PFSK-1 (cell line): ENCODE measurements around the gene RERGL.

Source experiments
- FOXP2 ChIP-seq: optimal IDR thresholded peaks from 2 replicates; pipeline ENCODE3; 2011; ENCODE audit warnings: borderline replicate concordance, control low read depth, inconsistent platforms; ENCODE audit not compliant: insufficient read depth; ENCODE audit errors: extremely low read length, extremely low read depth
- POLR2AphosphoS5 ChIP-seq: IDR thresholded peaks from 2 replicates; pipeline ENCODE4 v1.6.1; 2012; ENCODE audit warnings: low read depth, mild to moderate bottlenecking, control low read depth, low read length, moderate library complexity
- REST ChIP-seq, 2 experiments: IDR thresholded peaks; 2 replicates each; pipeline versions ENCODE4 v1.6.1 to v1.8.0; 2011 to 2012; ENCODE audit warnings: low read depth in 2 of 2, low read length in 2 of 2, control low read depth in 1 of 2, inconsistent platforms in 1 of 2, mild to moderate bottlenecking in 1 of 2, moderate library complexity in 1 of 2; ENCODE audit not compliant: insufficient read depth in 1 of 2
- SIN3A ChIP-seq: IDR thresholded peaks from 2 replicates; pipeline ENCODE4 v1.6.1; 2012; ENCODE audit warnings: mild to moderate bottlenecking, low read length, moderate library complexity, borderline replicate concordance; ENCODE audit not compliant: insufficient read depth
- TAF1 ChIP-seq: IDR thresholded peaks from 2 replicates; pipeline ENCODE4 v1.6.1; 2012; ENCODE audit warnings: low read length, control low read depth, borderline replicate concordance; ENCODE audit not compliant: insufficient read depth

Gene RERGL

GRCh38 chr12:18079541-18080246 is 10.3 kb downstream of the RERGL start:
- TF ChIP-seq TAF1 (no peak), FOXP2 (no peak), REST (IDR thresholded peaks at IDR 0.05; ENCODE audit: insufficient read depth in 1 of 2, low read depth in 2 of 2, low read length in 2 of 2) (no peak), SIN3A (no peak)

GRCh38 chr12:18074001-18074400 is 16.0 kb downstream of the RERGL start:
- TF ChIP-seq TAF1 (no peak), POLR2AphosphoS5 (no peak), REST (IDR thresholded peaks at IDR 0.05; ENCODE audit: insufficient read depth in 1 of 2, low read depth in 2 of 2, low read length in 2 of 2) (no peak), FOXP2 (no peak), SIN3A (no peak)

- TF ChIP-seq SIN3A (no peak), TAF1 (no peak), REST (IDR thresholded peaks at IDR 0.05; ENCODE audit: insufficient read depth in 1 of 2, low read depth in 2 of 2, low read length in 2 of 2) (no peak), POLR2AphosphoS5 (no peak), FOXP2 (no peak)
Observed at GRCh38 chr12:18072723-18073122, 17.3 kb downstream of the RERGL start.

GRCh38 chr12:18071336-18071735 is 18.7 kb downstream of the RERGL start:
- TF ChIP-seq SIN3A, result no peak
- no peak for TF ChIP-seq REST (IDR thresholded peaks at IDR 0.05; ENCODE audit: insufficient read depth in 1 of 2, low read depth in 2 of 2, low read length in 2 of 2)
- TF ChIP-seq FOXP2, result no peak
- no peak for TF ChIP-seq POLR2AphosphoS5
- no peak for TF ChIP-seq TAF1

GRCh38 chr12:18068355-18068754 is 21.6 kb downstream of the RERGL start:
- no peak for TF ChIP-seq SIN3A
- no peak for TF ChIP-seq POLR2AphosphoS5
- TF ChIP-seq TAF1, result no peak
- no peak for TF ChIP-seq REST (IDR thresholded peaks at IDR 0.05; ENCODE audit: insufficient read depth in 1 of 2, low read depth in 2 of 2, low read length in 2 of 2)
- TF ChIP-seq FOXP2, result no peak
